Nucleus accumbens (tissue), 56 donors: ENCODE results near the gene ZSCAN23.
A peak's percentile ranks its signal among the peaks of the same experiment; 100 is the strongest.

ENCODE experiments used
- DNase-seq, 56 donors: peaks; one replicate each; lab custom pipeline; 2025; lab: John Stamatoyannopoulos, UW

The ZSCAN23 gene

DNA sequence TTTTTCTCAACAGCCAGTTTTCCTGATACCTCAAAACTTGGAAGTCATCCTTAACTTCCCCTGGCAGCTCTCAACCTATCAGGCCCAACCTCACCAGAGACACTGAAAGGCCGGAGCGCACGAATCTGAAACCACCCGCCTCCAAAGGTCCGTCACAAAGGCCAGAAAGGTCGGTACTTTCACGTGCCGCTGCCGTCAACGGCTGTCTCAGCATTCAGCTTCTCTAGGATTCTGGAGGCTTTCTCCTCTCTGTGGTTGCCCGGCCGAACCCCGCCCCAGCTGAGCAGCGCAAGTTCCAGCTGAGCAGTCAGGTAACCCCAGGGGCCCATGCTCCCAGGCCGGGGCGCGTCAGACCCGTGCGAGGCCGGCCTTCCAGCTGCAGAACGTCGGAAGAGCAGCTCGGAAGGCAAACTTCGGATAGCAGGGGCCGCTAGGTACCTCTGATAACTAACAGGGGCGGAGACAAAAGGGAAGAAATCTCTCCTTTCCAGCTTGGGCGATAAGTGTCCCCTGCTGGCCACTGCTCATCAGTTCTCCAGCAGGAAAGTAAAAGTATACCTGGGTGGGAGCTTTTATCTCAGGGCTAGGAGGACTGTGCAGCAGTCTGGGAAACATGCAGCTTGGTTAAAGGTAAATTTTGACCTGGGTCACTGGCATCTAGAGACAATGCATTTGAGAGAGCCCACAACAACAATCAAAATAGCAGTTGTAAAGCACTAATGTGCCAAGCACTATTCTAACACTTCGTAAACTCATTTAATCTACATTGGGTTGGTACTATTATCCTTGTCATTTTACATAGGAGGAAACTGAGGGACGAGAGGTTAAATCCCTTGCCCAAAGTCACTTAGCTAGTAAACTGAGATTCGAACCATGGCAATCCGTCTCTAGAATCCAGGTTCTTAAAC, 59.8 kb downstream of the ZSCAN23 start:
- DNase-seq: peak in 49 of 56 donors; percentile 1 to 74 (median 29)
